ENCODE measurements around the gene PEF1.

DNA sequence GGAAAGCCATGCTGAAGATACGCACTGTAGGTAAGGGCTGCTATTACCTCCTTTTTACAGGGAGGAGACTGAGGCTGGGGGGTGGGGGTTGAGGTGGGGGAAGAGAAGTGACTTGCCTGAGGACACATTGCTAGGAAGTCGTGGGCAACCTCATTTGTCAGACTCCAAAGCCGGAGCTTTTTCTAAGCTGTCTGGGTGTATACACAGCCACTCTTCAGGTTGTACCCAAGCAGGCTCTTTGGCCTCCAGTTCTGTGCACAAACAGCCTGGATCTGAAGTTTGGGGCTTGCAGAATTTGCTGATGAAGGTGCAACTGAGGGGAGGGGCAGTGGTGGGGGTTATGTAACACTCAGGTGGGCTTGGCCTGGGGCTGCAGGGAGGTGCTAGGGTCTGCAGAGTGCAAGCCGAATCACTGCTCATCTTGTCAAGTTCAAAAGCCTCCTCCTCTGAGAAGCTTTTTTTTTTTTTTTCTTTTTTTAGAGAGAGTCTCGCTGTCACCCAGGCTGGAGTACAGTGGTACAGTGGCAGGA is 51.5 kb downstream of the PEF1 start:
- TF ChIP-seq, protein P1, sequence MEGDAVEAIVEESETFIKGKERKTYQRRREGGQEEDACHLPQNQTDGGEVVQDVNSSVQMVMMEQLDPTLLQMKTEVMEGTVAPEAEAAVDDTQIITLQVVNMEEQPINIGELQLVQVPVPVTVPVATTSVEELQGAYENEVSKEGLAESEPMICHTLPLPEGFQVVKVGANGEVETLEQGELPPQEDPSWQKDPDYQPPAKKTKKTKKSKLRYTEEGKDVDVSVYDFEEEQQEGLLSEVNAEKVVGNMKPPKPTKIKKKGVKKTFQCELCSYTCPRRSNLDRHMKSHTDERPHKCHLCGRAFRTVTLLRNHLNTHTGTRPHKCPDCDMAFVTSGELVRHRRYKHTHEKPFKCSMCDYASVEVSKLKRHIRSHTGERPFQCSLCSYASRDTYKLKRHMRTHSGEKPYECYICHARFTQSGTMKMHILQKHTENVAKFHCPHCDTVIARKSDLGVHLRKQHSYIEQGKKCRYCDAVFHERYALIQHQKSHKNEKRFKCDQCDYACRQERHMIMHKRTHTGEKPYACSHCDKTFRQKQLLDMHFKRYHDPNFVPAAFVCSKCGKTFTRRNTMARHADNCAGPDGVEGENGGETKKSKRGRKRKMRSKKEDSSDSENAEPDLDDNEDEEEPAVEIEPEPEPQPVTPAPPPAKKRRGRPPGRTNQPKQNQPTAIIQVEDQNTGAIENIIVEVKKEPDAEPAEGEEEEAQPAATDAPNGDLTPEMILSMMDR (IDR thresholded peaks at IDR 0.05): no peak
- no peak for TF ChIP-seq EP300 (IDR thresholded peaks at IDR 0.05)

Data from ovary (tissue), 3 donors.